ENCODE results near the gene PRICKLE4. TPM values are rescaled to one million over a fixed set of nuclear protein-coding genes. Genes with fewer than 3 reads are reported as not detected.

PRICKLE4 gene
- total and polyA plus RNA-seq, 9 donors, result 1.7 to 6.4 (median 2.7) TPM

Other genes starting within 250 kb of the PRICKLE4 start
- 3.0 TPM for gene FOXP4, start 234.4 kb upstream of the PRICKLE4 start, total RNA-seq
- 10 to 100 TPM; 11.3 to 25.7 (median 14.7) TPM for gene FOXP4, start 234.4 kb upstream of the PRICKLE4 start, polyA plus RNA-seq (ENCODE audit: insufficient read depth in 1 of 8, insufficient read length in 8 of 8, low replicate concordance in 1 of 8)
- gene MDFI, start 142.3 kb upstream of the PRICKLE4 start, total RNA-seq, result 77.4 TPM
- 10 to 100 TPM; 47.7 to 86.3 (median 74.8) TPM for gene MDFI, start 142.3 kb upstream of the PRICKLE4 start, polyA plus RNA-seq (ENCODE audit: insufficient read depth in 1 of 8, insufficient read length in 8 of 8, low replicate concordance in 1 of 8)
- gene TFEB, start 45.2 kb upstream of the PRICKLE4 start, total RNA-seq, result 6.9 TPM
- gene TFEB, start 45.2 kb upstream of the PRICKLE4 start, polyA plus RNA-seq (ENCODE audit: insufficient read depth in 1 of 8, insufficient read length in 8 of 8, low replicate concordance in 1 of 8), result 10 to 100 TPM in 1 of 8 donors, 1 to 10 TPM in 7; 6.1 to 12.3 (median 7.6) TPM
- not detected for gene PGC, start 33.4 kb upstream of the PRICKLE4 start, total RNA-seq
- gene PGC, start 33.4 kb upstream of the PRICKLE4 start, polyA plus RNA-seq (ENCODE audit: insufficient read depth in 1 of 8, insufficient read length in 8 of 8, low replicate concordance in 1 of 8), result under 1 TPM in 3 of 8 donors, not detected in 5; 0.21 to 0.41 (median 0.39) TPM
- 3.5 TPM for gene FRS3, start 882 bp upstream of the PRICKLE4 start, total RNA-seq
- gene FRS3, start 882 bp upstream of the PRICKLE4 start, polyA plus RNA-seq (ENCODE audit: insufficient read depth in 1 of 8, insufficient read length in 8 of 8, low replicate concordance in 1 of 8), result 1 to 10 TPM; 5.9 to 9.4 (median 7.4) TPM
- gene TOMM6, start 6.9 kb downstream of the PRICKLE4 start, total RNA-seq, result 134 TPM
- 100 to 1,000 TPM; 149 to 178 (median 169) TPM for gene TOMM6, start 6.9 kb downstream of the PRICKLE4 start, polyA plus RNA-seq (ENCODE audit: insufficient read depth in 1 of 8, insufficient read length in 8 of 8, low replicate concordance in 1 of 8)
- 2.7 TPM for gene USP49, start 114.6 kb downstream of the PRICKLE4 start, total RNA-seq
- gene USP49, start 114.6 kb downstream of the PRICKLE4 start, polyA plus RNA-seq (ENCODE audit: insufficient read depth in 1 of 8, insufficient read length in 8 of 8, low replicate concordance in 1 of 8), result 1 to 10 TPM; 4.6 to 6.4 (median 5.1) TPM
- gene MED20, start 140.4 kb downstream of the PRICKLE4 start, total RNA-seq, result 17.8 TPM
- gene MED20, start 140.4 kb downstream of the PRICKLE4 start, polyA plus RNA-seq (ENCODE audit: insufficient read depth in 1 of 8, insufficient read length in 8 of 8, low replicate concordance in 1 of 8), result 10 to 100 TPM; 16.1 to 21.2 (median 18.9) TPM
- 12.2 TPM for gene BYSL, start 140.7 kb downstream of the PRICKLE4 start, total RNA-seq
- gene BYSL, start 140.7 kb downstream of the PRICKLE4 start, polyA plus RNA-seq (ENCODE audit: insufficient read depth in 1 of 8, insufficient read length in 8 of 8, low replicate concordance in 1 of 8), result 10 to 100 TPM; 33.0 to 45.7 (median 39.2) TPM
- gene CCND3, start 161.0 kb downstream of the PRICKLE4 start, total RNA-seq, result 30.2 TPM
- 10 to 100 TPM; 65.7 to 99.9 (median 83.6) TPM for gene CCND3, start 161.0 kb downstream of the PRICKLE4 start, polyA plus RNA-seq (ENCODE audit: insufficient read depth in 1 of 8, insufficient read length in 8 of 8, low replicate concordance in 1 of 8)